Esophagus squamous epithelium (tissue), 5 donors: ENCODE data around the gene ANO8. TPM values are rescaled to one million over a fixed set of nuclear protein-coding genes. Genes with fewer than 3 reads are reported as not detected.

ENCODE experiments used
- DNase-seq: peaks from one replicate; lab custom pipeline; 2025; lab: John Stamatoyannopoulos, UW
- H3K27ac ChIP-seq, 4 donors: fragments of 200-600 bp; sonication (generic); one replicate each; pipeline ENCODE4 v1.5.1; 2016 to 2019; ENCODE audit warnings: mild to moderate bottlenecking in 1 of 4
- H3K27me3 ChIP-seq, 4 donors: fragments of 200-600 bp; sonication (generic); 1 replicate in 3 of 4; 2 replicates in 1 of 4; pipeline versions ENCODE4 v1.5.1 to v1.6.0; 2017 to 2021; ENCODE audit warnings: antibody characterized with exemption in 1 of 4
- H3K36me3 ChIP-seq, 3 donors: fragments of 200-600 bp; sonication (generic); one replicate each; pipeline ENCODE4 v1.5.1; 2016 to 2019
- H3K4me1 ChIP-seq, 3 donors: fragments of 200-600 bp; sonication (generic); one replicate each; pipeline ENCODE4 v1.5.1; 2017 to 2019
- H3K4me3 ChIP-seq, 4 donors: fragments of 200-600 bp; sonication (generic); 1 replicate in 3 of 4; 2 replicates in 1 of 4; pipeline ENCODE4 v1.5.1; 2016 to 2019; ENCODE audit warnings: mild to moderate bottlenecking in 2 of 4, moderate library complexity in 1 of 4
- H3K9me3 ChIP-seq, 3 donors: fragments of 200-600 bp; sonication (generic); one replicate each; pipeline ENCODE4 v1.5.1; 2016 to 2019
- CTCF ChIP-seq, 6 experiments: fragments of 450-650 bp in 4 of 6; fragments of 200-600 bp in 2 of 6; sonication (generic) in 2 of 6; IDR thresholded peaks; one replicate each; pipeline ENCODE4 v1.5.1; 2016 to 2019; ENCODE audit warnings: antibody characterized with exemption in 6 of 6, mild to moderate bottlenecking in 4 of 6, moderate library complexity in 4 of 6
- POLR2A ChIP-seq, 4 donors: fragments of 450-650 bp; IDR thresholded peaks; one replicate each; pipeline ENCODE4 v1.6.1; 2017; ENCODE audit warnings: antibody characterized with exemption in 4 of 4, mild to moderate bottlenecking in 4 of 4, moderate library complexity in 3 of 4
- WGBS, 2 donors: methylation state at CpG; one replicate each; pipeline ENCODE4 v1.1.5; 2018; 5-methylcytosine and 5-hydroxymethylcytosine counted together
- intact Hi-C: fragments of 100-400 bp; cut with DNase I; formaldehyde crosslinking; loops from one replicate; pipeline ENCODE4 v1.15.0; 2022
- total RNA-seq, 4 donors: library from RNA; depleted of rRNA; stranded (reverse); fragments of >200 nt; gene quantifications; one replicate each; pipeline ENCODE4 v1.1.0, GENCODE V29; 2016
- donor health status: DM: yes; HTN: yes; CAD: no.

Gene ANO8
- total RNA-seq, 4 donors from 2014 or later = 3.8 to 19.1 (median 6.5) TPM

DNA sequence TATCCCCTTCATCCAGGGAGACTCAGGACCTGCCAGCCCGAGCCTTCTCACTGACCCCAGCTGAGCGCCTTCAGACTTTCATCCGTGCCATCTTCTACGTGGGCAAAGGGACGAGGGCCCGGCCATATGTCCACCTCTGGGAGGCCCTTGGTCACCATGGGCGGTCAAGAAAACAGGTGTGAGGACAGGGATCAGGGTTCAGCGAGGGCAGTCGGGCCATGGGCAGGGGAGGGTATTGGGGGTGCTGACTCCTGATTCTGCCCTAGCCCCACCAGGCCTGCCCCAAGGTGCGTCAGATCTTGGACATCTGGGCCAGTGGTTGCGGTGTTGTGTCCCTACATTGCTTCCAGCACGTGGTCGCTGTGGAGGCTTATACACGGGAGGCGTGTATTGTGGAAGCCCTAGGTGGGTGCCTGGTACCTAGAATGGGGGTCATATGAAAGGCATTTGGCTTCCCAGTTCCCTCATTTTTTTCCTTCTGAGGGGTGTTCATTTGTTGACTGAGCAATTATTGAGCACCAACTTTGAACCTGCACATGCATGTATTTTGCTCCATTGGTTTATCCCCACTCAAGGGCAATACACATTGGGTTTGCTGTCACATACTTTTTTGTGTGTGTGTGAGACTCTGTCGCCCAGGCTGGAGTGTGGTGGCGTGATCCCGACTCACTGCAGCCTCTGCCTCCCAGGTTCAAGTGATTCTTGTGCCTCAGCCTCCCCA is 49.1 kb downstream of the ANO8 start:
- Histone ChIP-seq H3K4me1 (peaks cover 14 to 26% (median 17%) of the 10 kb centered on the region in 3 donors), H3K27me3 (peaks cover 0 to 31% (median 2%) of the 10 kb centered on the region in 4 donors), H3K27ac (no peak overlapping the region), H3K9me3 (no peaks in the 10 kb centered on the region), H3K36me3 (no peaks in the 10 kb centered on the region), H3K4me3 (no peak overlapping the region)
- intact Hi-C loops = loop anchor here (10.0 kb wide), 1 partner anchor 81 kb away; no protein-coding TSS in a partner anchor
- WGBS, 2 donors = 87 to 88% methylated on average over 13 of the region's 18 CpGs
- no peak for DNase-seq
- TF ChIP-seq CTCF (IDR thresholded peaks at IDR 0.05) = no peak

DNA sequence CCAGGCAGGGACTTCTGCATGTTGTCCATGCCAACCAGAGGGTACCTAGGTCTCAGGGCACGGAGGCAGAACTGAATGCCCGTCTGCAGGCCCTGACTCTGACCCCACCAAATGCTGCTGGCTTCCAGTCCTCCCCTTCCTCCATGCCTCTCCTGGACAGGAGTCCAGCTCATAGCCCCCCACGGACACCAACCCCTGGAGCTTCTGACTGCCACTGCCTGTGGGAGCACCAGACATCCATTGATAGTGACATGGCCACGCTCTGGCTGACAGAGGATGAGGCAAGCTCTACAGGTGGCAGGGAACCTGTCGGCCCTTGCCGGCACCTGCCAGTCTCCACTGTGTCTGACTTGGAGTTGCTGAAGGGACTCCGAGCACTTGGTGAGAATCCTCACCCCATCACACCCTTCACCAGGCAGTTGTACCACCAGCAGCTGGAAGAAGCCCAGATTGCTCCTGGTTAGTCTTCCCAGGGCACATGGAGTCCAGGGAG is 51.1 kb downstream of the ANO8 start:
- DNase-seq = no peak
- Histone ChIP-seq H3K4me3 (no peak overlapping the region), H3K36me3 (peaks cover 0 to 12% (median 0%) of the 10 kb centered on the region in 3 donors), H3K9me3 (no peaks in the 10 kb centered on the region), H3K27me3 (peaks cover 0 to 21% (median 2%) of the 10 kb centered on the region in 4 donors), H3K27ac (no peak overlapping the region), H3K4me1 (peaks cover 14 to 20% (median 17%) of the 10 kb centered on the region in 3 donors)
- TF ChIP-seq CTCF (IDR thresholded peaks at IDR 0.05) = no peak
- TF ChIP-seq POLR2A (IDR thresholded peaks at IDR 0.05) = no peak
- intact Hi-C loops = loop anchor here (5.0 to 10.0 kb wide), 2 partner anchors 79 to 216 kb away; no protein-coding TSS in a partner anchor
- no CpG with 5 or more reads among the region's 7 CpGs for WGBS, 2 donors

GRCh38 chr19:17282488-17283125 is 52.0 kb downstream of the ANO8 start:
- H3K4me3 ChIP-seq = peak overlapping the region; percentile 22 to 64 (median 38)
- no peaks in the 10 kb centered on the region for H3K9me3 ChIP-seq
- peaks cover 0 to 21% (median 0%) of the 10 kb centered on the region in 3 donors for H3K36me3 ChIP-seq
- no peak overlapping the region for H3K27ac ChIP-seq
- TF ChIP-seq CTCF (IDR thresholded peaks at IDR 0.05) (peak; percentile 88 to 92 (median 90)), POLR2A (IDR thresholded peaks at IDR 0.05) (no peak)
- intact Hi-C loops = loop anchor here (5.0 to 10.0 kb wide), 2 partner anchors 78 to 215 kb away; no protein-coding TSS in a partner anchor
- peaks cover 14 to 20% (median 17%) of the 10 kb centered on the region in 3 donors for H3K4me1 ChIP-seq
- DNase-seq = no peak
- H3K27me3 ChIP-seq = peaks cover 0 to 20% (median 2%) of the 10 kb centered on the region in 4 donors
- 7 to 8% methylated on average over 7 to 9 of the region's 45 CpGs for WGBS, 2 donors

DNA sequence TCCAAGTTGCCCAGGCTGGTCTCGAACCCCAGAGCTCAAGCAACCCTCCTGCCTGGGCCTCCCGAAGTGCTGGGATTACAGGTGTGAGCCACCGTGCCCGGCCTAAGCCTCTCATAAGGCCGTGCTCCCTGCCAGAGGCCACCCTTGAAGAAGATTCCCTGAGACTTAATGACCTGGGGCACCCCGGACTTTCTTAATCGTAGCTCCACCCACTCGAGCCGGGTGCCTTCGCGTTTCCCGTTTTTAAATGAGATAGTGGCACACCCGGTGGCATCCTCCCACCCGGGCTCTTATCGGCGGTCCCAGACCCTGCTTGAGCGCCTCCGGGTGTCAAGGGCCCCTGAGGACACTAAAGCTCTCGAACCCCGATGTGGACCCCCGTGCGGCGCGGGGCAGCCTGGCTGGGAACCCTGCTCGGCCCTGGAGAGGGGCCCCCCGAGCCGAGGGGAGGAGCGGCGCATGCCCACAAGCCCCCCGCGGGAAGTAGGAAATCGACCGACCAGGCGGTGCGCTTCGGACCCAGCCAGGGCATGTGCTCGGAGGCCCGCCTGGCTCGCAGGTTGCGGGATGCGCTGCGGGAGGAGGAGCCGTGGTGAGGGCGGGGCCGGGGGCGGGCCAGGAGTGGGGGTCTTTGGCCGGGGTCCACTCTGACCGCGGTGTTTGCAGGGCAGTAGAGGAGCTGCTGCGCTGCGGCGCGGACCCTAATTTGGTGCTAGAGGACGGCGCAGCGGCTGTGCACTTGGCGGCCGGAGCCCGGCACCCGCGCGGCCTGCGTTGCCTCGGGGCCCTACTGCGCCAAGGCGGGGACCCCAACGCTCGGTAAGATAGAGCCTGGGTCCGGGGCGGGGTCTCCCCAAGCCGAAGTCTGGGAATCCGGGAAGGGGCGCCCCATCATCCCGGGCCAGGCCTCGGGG is 53.0 kb downstream of the ANO8 start, which contains the start of gene ANKLE1:
Gene ANKLE1 (plus strand): TSS at position 511 of the 914 bp plus-strand sequence. CDS start 20 bp downstream, at position 531.
- peak within 1 kb of the TSS; percentile 22 to 64 (median 38) for H3K4me3 ChIP-seq
- peaks cover 14 to 20% (median 17%) of the 10 kb centered on the region in 3 donors for H3K4me1 ChIP-seq
- intact Hi-C loops = loop anchor here (5.0 to 10.0 kb wide), 2 partner anchors 77 to 214 kb away; no protein-coding TSS in a partner anchor
- no peaks in the 10 kb centered on the region for H3K9me3 ChIP-seq
- TF ChIP-seq CTCF (IDR thresholded peaks at IDR 0.05) (no peak), POLR2A (IDR thresholded peaks at IDR 0.05) (no peak)
- DNase-seq = no peak
- no peak within 1 kb of the TSS for H3K27ac ChIP-seq
- peaks cover 0 to 31% (median 3%) of the 10 kb centered on the region in 3 donors for H3K36me3 ChIP-seq
- peaks cover 0 to 20% (median 2%) of the 10 kb centered on the region in 4 donors for H3K27me3 ChIP-seq
- 15 to 38% methylated on average over 4 to 6 of the region's 75 CpGs for WGBS, 2 donors
